ENCODE measurements around the gene PTK7. TPM values are rescaled to one million over a fixed set of nuclear protein-coding genes. Genes with fewer than 3 reads are reported as not detected.
A peak's percentile ranks its signal among the peaks of the same experiment; 100 is the strongest.

The PTK7 gene
- total and polyA plus RNA-seq, 2 experiments from 2014 or later: 75.8 to 115 TPM

GRCh38 chr6:43086022-43086658 is 10.0 kb downstream of the PTK7 start:
- TF ChIP-seq, protein P1, sequence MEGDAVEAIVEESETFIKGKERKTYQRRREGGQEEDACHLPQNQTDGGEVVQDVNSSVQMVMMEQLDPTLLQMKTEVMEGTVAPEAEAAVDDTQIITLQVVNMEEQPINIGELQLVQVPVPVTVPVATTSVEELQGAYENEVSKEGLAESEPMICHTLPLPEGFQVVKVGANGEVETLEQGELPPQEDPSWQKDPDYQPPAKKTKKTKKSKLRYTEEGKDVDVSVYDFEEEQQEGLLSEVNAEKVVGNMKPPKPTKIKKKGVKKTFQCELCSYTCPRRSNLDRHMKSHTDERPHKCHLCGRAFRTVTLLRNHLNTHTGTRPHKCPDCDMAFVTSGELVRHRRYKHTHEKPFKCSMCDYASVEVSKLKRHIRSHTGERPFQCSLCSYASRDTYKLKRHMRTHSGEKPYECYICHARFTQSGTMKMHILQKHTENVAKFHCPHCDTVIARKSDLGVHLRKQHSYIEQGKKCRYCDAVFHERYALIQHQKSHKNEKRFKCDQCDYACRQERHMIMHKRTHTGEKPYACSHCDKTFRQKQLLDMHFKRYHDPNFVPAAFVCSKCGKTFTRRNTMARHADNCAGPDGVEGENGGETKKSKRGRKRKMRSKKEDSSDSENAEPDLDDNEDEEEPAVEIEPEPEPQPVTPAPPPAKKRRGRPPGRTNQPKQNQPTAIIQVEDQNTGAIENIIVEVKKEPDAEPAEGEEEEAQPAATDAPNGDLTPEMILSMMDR (IDR thresholded peaks at IDR 0.05; ENCODE audit: low read depth, low read length): no peak
- Histone ChIP-seq H3K36me3 (no peaks in the 10 kb centered on the region), H3K9me3 (ENCODE audit: low read depth) (no peaks in the 10 kb centered on the region), H3K4me3 (no peak overlapping the region), H3K4me1 (ENCODE audit: low read depth) (peaks cover 19% of the 10 kb centered on the region), H3K27me3 (no peaks in the 10 kb centered on the region), H3K27ac (no peak overlapping the region)
- no peak for DNase-seq (ENCODE audit: low read depth in 1 of 2, low spot score in 1 of 2)

DNA sequence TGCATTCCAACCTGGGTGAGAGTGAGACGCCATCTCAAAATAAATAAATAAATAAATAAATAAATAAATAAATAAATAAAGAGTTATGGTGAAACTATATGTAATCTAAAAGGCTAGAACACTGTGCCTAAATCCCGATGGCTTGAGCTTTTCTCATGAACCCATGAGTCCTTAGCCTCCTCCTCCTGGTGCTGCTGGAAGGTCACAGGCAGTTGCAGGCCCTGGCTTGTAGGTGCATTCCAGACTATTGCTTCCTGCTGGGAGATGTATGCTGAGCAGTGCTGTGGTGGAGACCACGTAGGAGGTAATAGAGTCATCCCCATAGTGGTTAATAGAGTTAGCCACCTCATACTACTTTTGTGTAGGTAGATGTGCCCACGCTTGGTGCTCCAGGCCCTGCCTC is 12.5 kb downstream of the PTK7 start:
- no peaks in the 10 kb centered on the region for H3K27me3 ChIP-seq
- TF ChIP-seq, protein P1 (IDR thresholded peaks at IDR 0.05; ENCODE audit: low read depth, low read length): no peak
- H3K27ac ChIP-seq: peak overlapping the region; percentile 82
- H3K4me3 ChIP-seq: no peak overlapping the region
- no peaks in the 10 kb centered on the region for H3K9me3 ChIP-seq (ENCODE audit: low read depth)
- peaks cover 19% of the 10 kb centered on the region for H3K4me1 ChIP-seq (ENCODE audit: low read depth)
- DNase-seq (ENCODE audit: low read depth in 1 of 2, low spot score in 1 of 2): no peak
- H3K36me3 ChIP-seq: no peaks in the 10 kb centered on the region

DNA sequence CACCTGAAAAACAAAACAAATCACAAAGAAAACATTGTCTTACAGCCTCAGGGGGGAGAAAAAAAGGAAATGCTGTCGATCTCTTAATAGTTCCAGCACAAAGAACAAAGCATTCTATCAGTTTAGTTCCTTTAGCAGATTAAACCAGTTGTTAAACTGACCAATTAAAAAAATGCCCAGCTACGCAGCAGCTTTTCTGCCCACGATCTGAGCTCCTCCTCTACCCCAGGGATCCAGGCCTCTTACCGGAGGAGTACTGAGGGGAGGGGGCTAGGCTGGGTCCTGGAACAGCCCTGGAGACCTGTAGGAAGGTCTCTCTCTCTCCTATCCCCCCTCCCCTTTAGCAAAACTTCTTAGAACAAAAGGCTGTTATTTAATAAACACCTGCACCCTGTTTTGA is 13.4 kb downstream of the PTK7 start:
- no peaks in the 10 kb centered on the region for H3K27me3 ChIP-seq
- H3K27ac ChIP-seq: peak overlapping the region; percentile 82
- TF ChIP-seq, protein P1 (IDR thresholded peaks at IDR 0.05; ENCODE audit: low read depth, low read length): no peak
- H3K36me3 ChIP-seq: no peaks in the 10 kb centered on the region
- no peaks in the 10 kb centered on the region for H3K9me3 ChIP-seq (ENCODE audit: low read depth)
- peaks cover 19% of the 10 kb centered on the region for H3K4me1 ChIP-seq (ENCODE audit: low read depth)
- no peak overlapping the region for H3K4me3 ChIP-seq
- DNase-seq (ENCODE audit: low read depth in 1 of 2, low spot score in 1 of 2): no peak

- TF ChIP-seq, protein P1 (IDR thresholded peaks at IDR 0.05; ENCODE audit: low read depth, low read length): no peak
Measured at GRCh38 chr6:43089874-43090558, 13.9 kb downstream of the PTK7 start.

DNA sequence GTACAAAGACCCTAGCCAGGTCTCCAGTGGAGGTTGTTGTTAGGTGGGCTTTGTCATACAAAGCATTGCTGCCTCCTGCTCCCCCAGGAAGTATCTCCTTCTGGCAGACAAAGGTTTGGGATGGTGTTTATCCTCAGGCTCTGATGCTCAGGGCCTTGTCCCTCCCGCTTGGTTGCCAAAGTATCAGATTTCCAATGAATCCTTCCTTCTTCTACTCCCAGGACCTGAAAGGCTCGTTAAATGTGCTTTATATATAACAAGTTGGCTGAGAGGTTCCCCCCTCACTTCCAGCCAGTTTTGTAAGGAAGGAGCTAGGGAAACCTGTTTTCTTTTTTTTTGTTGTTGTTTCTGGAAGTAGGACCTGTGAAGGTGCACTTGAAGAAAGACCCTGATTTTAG is 14.4 kb downstream of the PTK7 start:
- DNase-seq (ENCODE audit: low read depth in 1 of 2, low spot score in 1 of 2): no peak
- Histone ChIP-seq H3K36me3 (no peaks in the 10 kb centered on the region), H3K27ac (peak overlapping the region; percentile 82), H3K4me1 (ENCODE audit: low read depth) (peaks cover 22% of the 10 kb centered on the region), H3K27me3 (no peaks in the 10 kb centered on the region), H3K4me3 (no peak overlapping the region), H3K9me3 (ENCODE audit: low read depth) (no peaks in the 10 kb centered on the region)
- TF ChIP-seq, protein P1 (IDR thresholded peaks at IDR 0.05; ENCODE audit: low read depth, low read length): no peak

More at GRCh38 chr6:43089874-43090558, 13.9 kb downstream of the PTK7 start:
- Histone ChIP-seq H3K9me3 (ENCODE audit: low read depth) (no peaks in the 10 kb centered on the region), H3K36me3 (no peaks in the 10 kb centered on the region), H3K4me3 (no peak overlapping the region), H3K27ac (peak overlapping the region; percentile 82), H3K27me3 (no peaks in the 10 kb centered on the region), H3K4me1 (ENCODE audit: low read depth) (peaks cover 19% of the 10 kb centered on the region)
- DNase-seq (ENCODE audit: low read depth in 1 of 2, low spot score in 1 of 2): no peak
